OCI-LY7 (cell line): ENCODE results near the gene S100Z. TPM values are rescaled to one million over a fixed set of nuclear protein-coding genes. Genes with fewer than 3 reads are reported as not detected.
A peak's percentile ranks its signal among the peaks of the same experiment; 100 is the strongest.

Source experiments
- BruUV-seq: library from RNA; stranded (reverse); fragments of 400-500 nt; replicated peaks from 2 replicates; lab custom pipeline; 2021; lab: Mats Ljungman, UMichigan
- CTCF ChIA-PET: fragments of 300-600 bp; sonication (Branson Sonifier 250); formaldehyde crosslinking; loops from one replicate; lab custom pipeline; 2022; ENCODE audit warnings: antibody characterized with exemption; ENCODE audit not compliant: unreplicated experiment; lab: Charles Lee
- POLR2A ChIA-PET: fragments of 300-600 bp; sonication (Branson Sonifier 250); formaldehyde crosslinking; loops from one replicate; lab custom pipeline; 2022; ENCODE audit warnings: antibody characterized with exemption; lab: Charles Lee
- DNase-seq: peaks from one replicate; pipeline ENCODE4 v3.0.0-alpha.2; 2015; ENCODE audit warnings: low spot score
- H2AFZ ChIP-seq: fragments of 200-600 bp; sonication (generic), shearing (Covaris generic); 2 replicates; pipeline ENCODE4 v1.6.1; 2014; ENCODE audit warnings: mild to moderate bottlenecking, antibody characterized with exemption, low read length, moderate library complexity
- H3K27ac ChIP-seq: fragments of 200-600 bp; sonication (generic); 2 replicates; pipeline ENCODE4 v1.5.1; 2014; ENCODE audit warnings: mixed run types, low read depth, mild to moderate bottlenecking, moderate library complexity, low read length, inconsistent platforms; ENCODE audit not compliant: poor library complexity, severe bottlenecking
- H3K36me3 ChIP-seq: fragments of 200-600 bp; sonication (generic); 2 replicates; pipeline ENCODE4 v1.6.1; 2014; ENCODE audit warnings: mild to moderate bottlenecking, antibody characterized with exemption, low read length, moderate library complexity, mixed read lengths; ENCODE audit not compliant: insufficient read depth
- H3K4me1 ChIP-seq: fragments of 200-600 bp; sonication (generic); 2 replicates; pipeline ENCODE4 v1.5.1; 2014; ENCODE audit warnings: mild to moderate bottlenecking, low read length; ENCODE audit not compliant: insufficient read depth, poor library complexity, severe bottlenecking
- H3K4me2 ChIP-seq: fragments of 200-600 bp; sonication (generic); 2 replicates; pipeline ENCODE4 v1.6.1; 2014; ENCODE audit warnings: mild to moderate bottlenecking, low read length
- H3K4me3 ChIP-seq: fragments of 200-600 bp; sonication (generic); 2 replicates; pipeline ENCODE4 v1.5.1; 2014; ENCODE audit warnings: mild to moderate bottlenecking, low read depth, low read length; ENCODE audit not compliant: poor library complexity, severe bottlenecking
- H3K79me2 ChIP-seq: fragments of 200-600 bp; sonication (generic); 2 replicates; pipeline ENCODE4 v1.6.1; 2016; ENCODE audit warnings: low read depth, mild to moderate bottlenecking, low read length, moderate library complexity, mixed read lengths; ENCODE audit not compliant: insufficient read depth
- H3K9me2 ChIP-seq: fragments of 200-600 bp; sonication (generic); 2 replicates; pipeline ENCODE4 v1.6.1; 2016; ENCODE audit warnings: mild to moderate bottlenecking, low read length, mixed read lengths; ENCODE audit not compliant: insufficient read depth
- H3K9me3 ChIP-seq: fragments of 200-600 bp; sonication (generic); 2 replicates; pipeline ENCODE4 v1.6.1; 2014; ENCODE audit warnings: mild to moderate bottlenecking, mixed run types, low read length, mixed read lengths
- H4K20me1 ChIP-seq: fragments of 200-600 bp; sonication (generic); 2 replicates; pipeline ENCODE4 v1.6.1; 2014; ENCODE audit warnings: mild to moderate bottlenecking, antibody characterized with exemption, low read length, moderate library complexity, mixed read lengths; ENCODE audit not compliant: insufficient read depth
- CTCF ChIP-seq: fragments of 200-600 bp; sonication (generic); conservative IDR thresholded peaks from 2 replicates; pipeline ENCODE4 v1.5.1; 2014; ENCODE audit warnings: mild to moderate bottlenecking, antibody characterized with exemption, low read length, moderate library complexity, mixed read lengths
- EZH2phosphoT487 ChIP-seq: fragments of 200-600 bp; sonication (generic); IDR thresholded peaks from 2 replicates; pipeline ENCODE4 v1.6.1; 2018; ENCODE audit warnings: low read depth, borderline replicate concordance, mild to moderate bottlenecking, mixed run types, antibody characterized with exemption, low read length, moderate library complexity, mixed read lengths
- intact Hi-C: fragments of 100-400 bp; cut with micrococcal nuclease; formaldehyde crosslinking; loops from one replicate; pipeline ENCODE4 v1.10.0; 2022; ENCODE audit not compliant: unreplicated experiment
- total RNA-seq, 2 experiments: library from RNA; depleted of rRNA in 1 of 2; stranded (reverse); fragments of >200 nt in 1 of 2; shearing (Covaris generic) in 1 of 2; gene quantifications; 2 replicates each; pipeline ENCODE4 v1.2.3, GENCODE V29; 2014 to 2022

S100Z gene
- total RNA-seq, 2 experiments from 2014 or later = 51.1 to 66.6 TPM

- H3K79me2 ChIP-seq = no peaks in the 10 kb centered on the region
- H3K4me3 ChIP-seq = no peak overlapping the region
- no TSS peak for BruUV-seq
- no peaks in the 10 kb centered on the region for H3K36me3 ChIP-seq
- intact Hi-C loops = no loop called here
- no peak overlapping the region for H3K27ac ChIP-seq
- no peaks in the 10 kb centered on the region for H3K9me2 ChIP-seq
- no peak for TF ChIP-seq CTCF
- no peak for TF ChIP-seq EZH2phosphoT487
- no peak overlapping the region for H3K4me2 ChIP-seq
- no peaks in the 10 kb centered on the region for H4K20me1 ChIP-seq
- H3K4me1 ChIP-seq = peaks cover 15% of the 10 kb centered on the region
- H2AFZ ChIP-seq = peak overlapping the region; percentile 30; the same call in 1 of the 2 replicates
- H3K9me3 ChIP-seq = 0 out of 2 replicates have a peak, but pooled peaks cover 8% of the 10 kb centered on the region
- ChIA-PET CTCF (no interaction called here), POLR2A (interaction anchor here (0.8 to 1.2 kb wide), 2 partner anchors 15 to 163 kb away, joined by 3 to 4 read pairs; no protein-coding TSS in a partner anchor)
- no peak for DNase-seq
These were observed 9.9 kb downstream of the S100Z start for GRCh38 chr5:76859591-76860247.

GRCh38 chr5:76861612-76862011 lies 11.8 kb downstream of the S100Z start:
- DNase-seq = no peak
- Histone ChIP-seq H2AFZ (no peak overlapping the region), H3K4me3 (no peak overlapping the region), H4K20me1 (no peaks in the 10 kb centered on the region), H3K27ac (no peak overlapping the region), H3K4me2 (no peak overlapping the region), H3K36me3 (no peaks in the 10 kb centered on the region), H3K4me1 (peaks cover under 1% of the 10 kb centered on the region), H3K9me3 (no peaks in the 10 kb centered on the region), H3K79me2 (no peaks in the 10 kb centered on the region), H3K9me2 (no peaks in the 10 kb centered on the region)
- no TSS peak for BruUV-seq
- intact Hi-C loops = no loop called here
- TF ChIP-seq EZH2phosphoT487 = no peak
- no peak for TF ChIP-seq CTCF
- CTCF ChIA-PET = no interaction called here
- POLR2A ChIA-PET = interaction anchor here (0.6 to 0.9 kb wide), 2 partner anchors 12 to 20 kb away, joined by 3 read pairs; partner anchors contain the start of gene S100Z

- no TSS peak for BruUV-seq
- H3K9me3 ChIP-seq = no peaks in the 10 kb centered on the region
- intact Hi-C loops = no loop called here
- ChIA-PET POLR2A (no interaction called here), CTCF (no interaction called here)
- H3K4me2 ChIP-seq = no peak overlapping the region
- H3K27ac ChIP-seq = no peak overlapping the region
- H3K9me2 ChIP-seq = no peaks in the 10 kb centered on the region
- no peak for TF ChIP-seq EZH2phosphoT487
- no peak for TF ChIP-seq CTCF
- no peaks in the 10 kb centered on the region for H3K79me2 ChIP-seq
- H3K4me3 ChIP-seq = no peak overlapping the region
- DNase-seq = no peak
- H3K4me1 ChIP-seq = peaks cover 5% of the 10 kb centered on the region
- no peaks in the 10 kb centered on the region for H4K20me1 ChIP-seq
- no peak overlapping the region for H2AFZ ChIP-seq
- H3K36me3 ChIP-seq = no peaks in the 10 kb centered on the region
These were observed 13.2 kb downstream of the S100Z start for GRCh38 chr5:76863001-76863400.
